NCI-H1417 treated with DMSO at 0.1 percent for 48 hours (cell line): ENCODE results near the gene SLC16A1.

ENCODE experiments used
- DNase-seq: peaks from one replicate; lab custom pipeline; 2025; lab: John Stamatoyannopoulos, UW

Gene SLC16A1

DNA sequence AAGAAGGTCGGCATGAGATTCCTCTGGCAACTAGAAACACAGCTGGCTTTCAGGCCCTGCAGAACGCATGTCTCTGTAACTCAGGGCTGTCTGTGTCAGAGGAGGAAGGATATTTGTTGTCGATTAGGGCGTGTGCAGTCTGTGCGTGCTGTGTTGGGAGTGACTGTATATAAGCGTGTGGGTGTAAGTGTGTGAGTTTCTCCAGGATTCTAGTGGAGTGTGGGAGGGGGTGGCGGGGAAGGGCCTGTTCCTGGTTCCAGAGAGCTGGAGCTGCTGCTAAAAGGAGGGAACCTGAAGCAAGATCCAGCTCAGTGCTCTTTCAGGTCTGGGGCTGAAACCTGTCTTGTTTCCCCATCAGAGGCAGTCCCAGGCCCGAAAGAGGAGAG is 74.3 kb downstream of the SLC16A1 start:
- no peak for DNase-seq

DNA sequence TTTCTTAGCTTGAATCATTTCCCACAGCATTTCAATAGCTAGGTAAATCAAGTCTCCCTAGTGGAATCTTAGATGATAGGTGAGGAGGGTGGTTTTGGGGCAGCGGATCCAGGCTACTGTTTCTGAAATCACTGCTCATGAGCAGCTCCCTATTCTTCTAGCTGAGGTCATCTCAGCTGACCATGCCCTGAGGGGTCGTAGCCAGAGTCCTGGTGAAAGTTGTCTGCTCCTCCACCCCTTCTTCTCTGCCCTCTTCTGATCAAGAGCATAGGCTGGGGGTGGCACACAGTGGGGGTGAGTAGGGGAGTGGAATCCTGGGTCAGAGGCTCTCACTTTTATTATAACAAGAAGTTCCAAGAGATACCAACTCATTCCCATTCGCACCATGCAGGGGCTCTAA is 76.2 kb downstream of the SLC16A1 start:
- DNase-seq = no peak

DNA sequence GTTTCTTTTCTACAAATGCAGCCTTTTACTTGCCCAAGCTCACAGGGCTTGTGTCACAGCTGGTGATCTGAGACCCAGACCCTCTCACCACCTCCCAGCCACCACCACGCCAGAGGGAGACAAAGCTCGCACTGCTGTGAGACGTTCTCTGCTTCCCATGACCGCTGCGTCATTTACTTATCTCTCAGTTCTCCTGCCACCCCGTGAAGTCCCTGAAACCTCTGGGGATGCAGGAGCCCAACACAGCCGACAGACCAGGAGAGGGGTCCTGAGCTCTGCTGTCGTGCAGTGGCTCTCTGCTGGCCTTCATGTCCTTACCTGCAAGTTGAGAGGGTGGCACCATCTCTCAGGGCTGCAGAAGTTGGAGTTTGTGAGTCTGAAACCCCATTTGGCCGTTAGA is 77.7 kb downstream of the SLC16A1 start:
- DNase-seq = no peak

DNA sequence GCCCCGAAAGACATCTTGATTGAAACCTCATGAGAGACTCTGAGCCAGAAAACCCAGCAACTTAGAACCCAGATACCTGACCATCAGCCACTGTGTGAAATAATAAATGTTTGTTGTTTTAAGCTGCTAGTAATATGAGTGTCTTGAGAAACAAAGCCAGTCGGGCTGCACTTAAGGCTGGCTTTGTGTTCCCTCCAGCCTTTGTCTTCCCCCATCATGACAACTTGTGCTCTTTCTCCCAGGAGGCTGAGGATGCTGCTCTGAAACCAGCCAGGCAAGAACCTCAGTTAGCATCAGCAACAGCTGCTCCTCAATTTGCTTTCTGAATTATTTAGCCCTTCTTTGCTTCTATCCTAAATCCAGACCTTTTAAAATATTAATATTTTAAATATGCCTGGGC is 78.2 kb downstream of the SLC16A1 start:
- no peak for DNase-seq

DNA sequence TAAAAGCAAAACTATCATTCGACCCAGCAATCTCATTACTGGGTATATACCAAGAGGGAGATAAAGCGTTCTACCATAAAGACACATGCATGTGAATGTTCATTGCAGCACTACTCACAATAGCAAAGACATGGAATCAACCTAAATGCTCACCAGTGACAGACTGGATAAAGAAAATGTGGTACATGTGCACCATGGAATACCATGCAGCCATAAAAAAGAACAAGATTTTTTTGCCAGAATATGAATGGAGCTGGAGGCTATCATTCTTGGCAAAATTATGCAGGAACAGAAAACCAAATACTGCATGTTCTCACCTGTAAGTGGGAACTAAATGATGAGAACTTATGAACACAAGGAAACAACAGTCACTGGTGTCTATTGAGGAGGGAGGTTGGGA is 79.7 kb downstream of the SLC16A1 start:
- no peak for DNase-seq

- no peak for DNase-seq
Measured at GRCh38 chr1:112872551-112872962, 83.4 kb downstream of the SLC16A1 start.

DNA sequence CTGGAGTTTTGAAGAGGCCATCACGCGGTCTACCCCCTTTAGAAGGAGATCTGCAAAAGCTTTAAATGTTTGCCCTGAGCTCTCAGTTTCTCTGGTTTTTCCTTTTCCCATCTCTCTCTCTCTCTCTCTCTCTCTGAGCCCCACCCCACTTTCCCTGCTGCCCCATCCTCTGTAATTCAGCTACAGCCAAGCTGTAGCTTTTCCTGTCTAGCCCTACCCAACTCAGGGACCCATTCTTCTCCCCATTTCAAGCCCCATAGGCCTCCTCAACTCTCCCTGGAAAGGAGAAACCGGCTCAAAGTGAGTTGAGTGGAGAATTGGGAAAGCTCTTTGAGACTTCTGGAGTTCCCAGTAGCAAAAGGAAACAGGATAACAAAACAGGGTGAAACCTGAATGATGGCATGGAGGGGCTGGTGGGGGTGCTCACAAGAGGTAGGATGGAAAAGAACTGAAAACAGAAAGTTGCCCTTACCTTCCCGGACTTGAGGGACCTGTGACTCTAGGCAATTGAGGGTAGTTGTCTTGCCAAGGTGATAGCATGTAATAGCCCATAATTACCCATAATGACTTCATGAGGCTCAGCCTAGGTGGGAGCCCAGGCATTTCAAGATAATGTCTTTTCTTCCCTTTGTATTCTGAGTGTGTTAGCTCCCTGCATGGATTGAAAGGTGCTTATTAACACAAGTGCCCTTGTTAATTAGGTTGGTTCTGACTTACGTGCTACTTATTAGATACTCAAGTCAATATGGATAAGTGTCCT is 84.9 kb downstream of the SLC16A1 start:
- DNase-seq = peak; percentile 44

- no peak for DNase-seq
Measured at GRCh38 chr1:112869895-112870294, 86.1 kb downstream of the SLC16A1 start.

GRCh38 chr1:112868191-112868590 is 87.8 kb downstream of the SLC16A1 start:
- DNase-seq = no peak

DNA sequence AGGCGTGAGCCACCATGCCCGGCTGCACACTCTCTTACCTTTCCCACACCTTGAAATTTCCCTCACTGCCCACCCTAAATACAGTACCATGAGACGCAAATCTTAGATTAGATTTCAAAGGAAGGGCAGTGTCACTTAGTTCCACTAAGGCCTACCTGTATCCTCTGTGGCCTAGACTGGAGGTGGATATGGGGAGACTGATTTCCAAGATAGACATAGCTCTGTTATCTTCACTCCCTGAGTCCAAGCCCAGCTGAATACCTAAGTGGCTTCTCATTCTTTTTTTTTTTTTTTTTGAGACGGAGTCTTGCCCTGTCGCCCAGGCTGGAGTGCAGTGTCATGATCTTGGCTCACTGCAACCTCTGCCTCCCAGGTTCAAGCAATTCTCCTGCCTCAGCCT is 89.0 kb downstream of the SLC16A1 start:
- no peak for DNase-seq

DNA sequence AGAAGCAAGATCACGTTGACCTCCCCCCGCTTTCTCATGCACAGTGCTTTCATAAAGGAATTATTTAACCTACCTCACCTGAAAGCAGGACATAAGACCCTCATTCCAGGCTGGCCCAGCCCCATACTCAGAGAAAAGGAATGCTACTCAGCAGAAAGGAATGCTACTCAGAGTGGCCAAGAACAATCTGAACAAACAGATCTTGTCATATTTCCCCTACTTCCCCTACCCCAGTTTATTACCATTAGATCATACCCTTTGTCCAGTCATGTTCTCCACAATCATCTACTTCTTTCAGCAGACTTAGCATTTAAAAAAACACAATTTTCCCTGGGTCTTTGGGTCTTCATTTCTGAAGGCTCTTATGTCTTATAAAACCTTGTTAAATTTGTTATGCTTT is 89.8 kb downstream of the SLC16A1 start:
- no peak for DNase-seq

- no peak for DNase-seq
Measured at GRCh38 chr1:112862753-112863426, 93.1 kb downstream of the SLC16A1 start.
